Tibial artery (tissue), 4 donors: ENCODE measurements around the gene DHRSX.
"Not testable (repeated sequence)": the region's sequence is repeated elsewhere in the genome, so short reads cannot be mapped to it uniquely, and the experiment has no call there.

Experiments
- DNase-seq, 2 donors: peaks; one replicate each; pipeline ENCODE4 v3.0.0-alpha.2; 2019
- H3K27ac ChIP-seq, 2 donors: fragments of 200-600 bp; sonication (generic) in 1 of 2; 1 replicate in 1 of 2; 2 replicates in 1 of 2; pipeline ENCODE4 v1.5.1; 2018 to 2019; ENCODE audit warnings: mild to moderate bottlenecking in 1 of 2
- H3K27me3 ChIP-seq, 2 donors: fragments of 200-600 bp; sonication (generic) in 1 of 2; one replicate each; pipeline versions ENCODE4 v1.5.1 to v1.6.0; 2016 to 2019
- H3K36me3 ChIP-seq, 3 donors: fragments of 200-600 bp; sonication (generic) in 2 of 3; one replicate each; pipeline ENCODE4 v1.5.1; 2016 to 2019; ENCODE audit warnings: mild to moderate bottlenecking in 2 of 3
- H3K4me1 ChIP-seq, 4 donors: fragments of 200-600 bp; sonication (generic) in 2 of 4; 1 replicate in 3 of 4; 2 replicates in 1 of 4; pipeline ENCODE4 v1.5.1; 2016 to 2019
- H3K4me3 ChIP-seq, 2 donors: fragments of 200-600 bp; sonication (generic) in 1 of 2; 1 replicate in 1 of 2; 2 replicates in 1 of 2; pipeline ENCODE4 v1.5.1; 2018 to 2019; ENCODE audit warnings: mild to moderate bottlenecking in 2 of 2
- H3K9me3 ChIP-seq, 3 donors: fragments of 200-600 bp; sonication (generic) in 1 of 3; one replicate each; pipeline ENCODE4 v1.5.1; 2016 to 2019
- intact Hi-C: fragments of 100-400 bp; cut with DNase I; formaldehyde crosslinking; loops from one replicate; pipeline ENCODE4 v1.15.0; 2023; ENCODE audit warnings: low total_unique reads
- TF ChIP-seq, protein P1 (sequence below), 2 experiments: fragments of 200-600 bp in 1 of 2; fragments of 450-650 bp in 1 of 2; IDR thresholded peaks; one replicate each; pipeline ENCODE4 v1.5.1; 2017 to 2019; ENCODE audit warnings: antibody characterized with exemption in 2 of 2, mild to moderate bottlenecking in 1 of 2, moderate library complexity in 1 of 2

Gene DHRSX

DNA sequence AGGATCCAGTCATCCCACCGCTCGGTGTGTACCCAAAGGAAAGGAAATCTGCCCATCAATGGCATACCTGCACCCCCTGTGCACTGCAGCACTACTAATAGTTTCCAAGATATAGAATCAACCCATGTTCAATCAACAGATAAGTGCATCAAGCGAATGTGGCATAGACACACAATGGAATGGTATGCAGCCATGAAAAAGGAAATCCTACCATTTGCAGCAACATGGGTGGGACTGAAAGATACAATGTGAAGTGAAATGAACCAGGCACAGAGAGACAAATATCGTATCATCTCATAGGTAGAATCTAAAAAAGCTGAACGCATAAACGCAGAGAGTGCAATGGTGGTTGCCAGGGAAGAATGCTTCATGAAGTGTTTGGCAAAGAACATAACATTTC is 42.5 kb downstream of the DHRSX start:
- DNase-seq, result no peak
- Histone ChIP-seq H3K4me1 (peaks cover 0 to 27% (median 10%) of the 10 kb centered on the region in 4 donors), H3K4me3 (no peak overlapping the region), H3K27me3 (no peaks in the 10 kb centered on the region), H3K36me3 (no peaks in the 10 kb centered on the region), H3K27ac (no peak overlapping the region), H3K9me3 (no peaks in the 10 kb centered on the region)
- intact Hi-C loops, result no loop called here
- TF ChIP-seq, protein P1, sequence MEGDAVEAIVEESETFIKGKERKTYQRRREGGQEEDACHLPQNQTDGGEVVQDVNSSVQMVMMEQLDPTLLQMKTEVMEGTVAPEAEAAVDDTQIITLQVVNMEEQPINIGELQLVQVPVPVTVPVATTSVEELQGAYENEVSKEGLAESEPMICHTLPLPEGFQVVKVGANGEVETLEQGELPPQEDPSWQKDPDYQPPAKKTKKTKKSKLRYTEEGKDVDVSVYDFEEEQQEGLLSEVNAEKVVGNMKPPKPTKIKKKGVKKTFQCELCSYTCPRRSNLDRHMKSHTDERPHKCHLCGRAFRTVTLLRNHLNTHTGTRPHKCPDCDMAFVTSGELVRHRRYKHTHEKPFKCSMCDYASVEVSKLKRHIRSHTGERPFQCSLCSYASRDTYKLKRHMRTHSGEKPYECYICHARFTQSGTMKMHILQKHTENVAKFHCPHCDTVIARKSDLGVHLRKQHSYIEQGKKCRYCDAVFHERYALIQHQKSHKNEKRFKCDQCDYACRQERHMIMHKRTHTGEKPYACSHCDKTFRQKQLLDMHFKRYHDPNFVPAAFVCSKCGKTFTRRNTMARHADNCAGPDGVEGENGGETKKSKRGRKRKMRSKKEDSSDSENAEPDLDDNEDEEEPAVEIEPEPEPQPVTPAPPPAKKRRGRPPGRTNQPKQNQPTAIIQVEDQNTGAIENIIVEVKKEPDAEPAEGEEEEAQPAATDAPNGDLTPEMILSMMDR (IDR thresholded peaks at IDR 0.05), result no peak

DNA sequence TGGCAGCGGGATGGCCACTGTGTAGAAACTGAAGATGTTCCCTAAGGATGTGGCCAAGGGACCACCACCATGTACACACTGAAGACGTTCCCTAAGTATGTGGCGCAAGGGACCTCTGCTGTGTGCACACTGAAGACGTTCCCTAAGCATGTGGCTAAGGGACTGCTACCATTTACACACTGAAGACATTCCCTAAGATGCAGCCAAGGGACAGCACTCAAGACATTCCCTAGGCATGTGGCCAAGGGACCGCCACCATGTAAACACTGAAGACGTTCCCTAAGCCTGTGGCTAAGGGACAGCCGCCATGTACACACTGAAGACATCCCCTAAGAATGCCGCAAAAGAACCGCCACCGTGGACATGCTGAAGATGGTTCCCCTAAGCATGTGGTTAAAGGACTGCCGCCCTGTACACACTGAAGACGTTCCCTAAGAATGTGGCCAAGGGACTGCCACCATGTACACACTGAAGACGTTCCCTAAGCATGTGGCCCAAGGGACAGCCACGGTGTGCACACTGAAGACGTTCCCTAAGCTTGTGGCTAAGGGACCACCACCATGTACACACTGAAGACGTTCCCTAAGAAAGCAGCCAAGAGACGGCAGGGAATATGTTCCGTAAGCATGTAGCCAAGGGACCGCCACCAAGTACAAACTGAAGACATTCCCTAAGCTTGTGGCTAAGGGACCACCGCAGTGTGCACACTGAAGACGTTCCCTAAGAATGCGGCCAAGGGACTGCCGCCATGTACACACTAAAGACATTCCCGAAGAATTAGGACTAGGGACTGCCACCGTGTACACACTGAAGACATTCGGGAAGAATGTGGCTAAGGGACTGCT is 43.3 kb downstream of the DHRSX start:
- intact Hi-C loops, result no loop called here
- DNase-seq, result no peak
- peaks cover 0 to 19% (median 8%) of the 10 kb centered on the region in 4 donors for H3K4me1 ChIP-seq
- H3K4me3 ChIP-seq, result no peak overlapping the region
- no peak overlapping the region for H3K27ac ChIP-seq
- no peaks in the 10 kb centered on the region for H3K9me3 ChIP-seq
- TF ChIP-seq, protein P1 (IDR thresholded peaks at IDR 0.05), result no peak
- no peaks in the 10 kb centered on the region for H3K27me3 ChIP-seq
- no peaks in the 10 kb centered on the region for H3K36me3 ChIP-seq

DNA sequence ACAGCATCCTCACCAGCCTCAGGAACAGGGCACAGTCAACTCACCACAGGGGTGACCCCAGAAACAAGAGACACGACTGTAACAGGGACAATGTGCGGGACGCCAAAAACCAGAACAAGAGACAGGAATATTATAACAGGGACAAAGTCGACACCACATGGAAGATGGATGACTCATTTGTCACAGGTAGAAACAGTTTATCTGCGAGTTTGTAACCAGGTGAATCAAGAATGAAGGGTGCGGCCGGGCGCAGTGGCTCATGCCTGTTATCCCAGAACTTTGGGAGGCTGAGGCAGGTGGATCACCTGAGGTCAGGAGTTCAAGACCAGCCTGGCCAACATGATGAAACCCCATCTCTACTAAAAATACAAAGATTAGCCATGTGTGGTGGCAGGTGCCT is 44.7 kb downstream of the DHRSX start:
- H3K9me3 ChIP-seq, H3K36me3 ChIP-seq, DNase-seq, H3K27me3 ChIP-seq, intact Hi-C loops, H3K4me1 ChIP-seq, H3K4me3 ChIP-seq, H3K27ac ChIP-seq: not testable (repeated sequence)

DNA sequence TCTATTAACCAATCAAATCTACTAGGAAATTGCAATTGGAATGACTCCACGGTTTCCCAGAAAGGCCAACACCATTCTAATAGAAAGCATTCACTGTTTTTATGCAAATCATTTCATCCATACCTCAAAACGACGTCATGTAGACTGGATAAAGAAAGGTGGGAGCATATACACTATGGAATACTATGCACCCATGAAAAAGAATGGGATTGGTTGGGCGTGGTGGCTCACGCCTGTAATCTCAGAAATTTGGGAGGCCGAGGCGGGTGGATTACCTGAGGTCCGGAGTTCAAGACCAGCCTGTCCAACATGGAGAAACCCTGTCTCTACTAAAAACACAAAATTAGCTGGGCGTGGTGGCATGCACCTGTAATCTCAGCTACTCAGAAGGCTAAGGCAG is 46.2 kb downstream of the DHRSX start:
- DNase-seq, H3K27ac ChIP-seq, H3K4me3 ChIP-seq, intact Hi-C loops, H3K36me3 ChIP-seq, H3K27me3 ChIP-seq, H3K4me1 ChIP-seq, H3K9me3 ChIP-seq: not testable (repeated sequence)

DNA sequence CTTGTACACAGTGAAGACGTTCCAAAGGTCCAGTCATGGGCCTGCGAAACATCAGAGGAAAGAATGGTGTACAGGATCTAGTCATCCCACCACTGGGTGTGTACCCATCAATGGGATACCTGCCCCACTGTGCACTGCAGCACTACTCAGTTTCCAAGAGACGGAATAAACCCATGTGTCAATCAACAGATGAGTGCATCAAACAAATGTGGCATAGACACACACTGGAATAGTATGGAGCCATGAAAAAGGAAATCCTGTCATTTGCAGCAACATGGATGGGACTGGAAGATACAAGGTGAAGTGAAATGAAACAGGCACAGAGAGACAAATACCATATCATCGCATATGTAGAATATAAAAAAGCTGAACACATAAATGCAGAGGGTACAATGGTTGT is 48.0 kb downstream of the DHRSX start:
- H3K36me3 ChIP-seq, result no peaks in the 10 kb centered on the region
- H3K9me3 ChIP-seq, result no peaks in the 10 kb centered on the region
- TF ChIP-seq, protein P1 (IDR thresholded peaks at IDR 0.05), result no peak
- no peak for DNase-seq
- H3K27me3 ChIP-seq, result no peaks in the 10 kb centered on the region
- intact Hi-C loops, result no loop called here
- no peak overlapping the region for H3K4me3 ChIP-seq
- H3K27ac ChIP-seq, result no peak overlapping the region
- H3K4me1 ChIP-seq, result no peaks in the 10 kb centered on the region

DNA sequence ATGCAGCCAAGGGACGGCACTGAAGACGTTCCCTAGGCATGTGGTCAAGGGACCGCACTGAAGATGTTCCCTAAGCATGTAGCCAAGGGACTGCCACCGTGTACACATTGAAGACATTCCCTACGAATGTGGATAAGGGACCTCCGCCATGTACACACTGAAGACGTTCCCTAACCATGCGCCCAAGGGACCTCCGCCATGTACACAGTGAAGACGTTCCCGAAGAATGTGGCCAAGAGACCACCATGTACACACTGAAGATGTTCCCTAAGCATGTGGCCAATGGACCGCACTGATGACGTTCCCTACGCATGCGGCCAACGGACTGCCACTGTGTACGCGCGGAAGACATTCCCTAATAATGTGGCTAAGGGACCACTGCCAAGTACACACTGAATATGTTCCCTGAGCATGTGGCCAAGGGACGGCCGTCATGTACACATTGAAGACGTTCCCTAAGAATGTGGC is 48.4 kb downstream of the DHRSX start:
- no peaks in the 10 kb centered on the region for H3K9me3 ChIP-seq
- intact Hi-C loops, result no loop called here
- no peak overlapping the region for H3K4me3 ChIP-seq
- no peaks in the 10 kb centered on the region for H3K36me3 ChIP-seq
- H3K27me3 ChIP-seq, result no peaks in the 10 kb centered on the region
- TF ChIP-seq, protein P1 (IDR thresholded peaks at IDR 0.05), result no peak
- DNase-seq, result no peak
- H3K27ac ChIP-seq, result no peak overlapping the region
- H3K4me1 ChIP-seq, result no peaks in the 10 kb centered on the region
